IMR-90 (cell line): ENCODE results near the gene LMNB1.

Experiments used
- MXI1 ChIP-seq: IDR thresholded peaks from 2 replicates; pipeline ENCODE4 v1.6.1; 2012; ENCODE audit warnings: low read depth, mild to moderate bottlenecking, low read length, moderate library complexity, borderline replicate concordance
- POLR2A ChIP-seq: IDR thresholded peaks from 2 replicates; pipeline ENCODE4 v1.6.1; 2012; ENCODE audit warnings: mild to moderate bottlenecking, low read depth, low read length

DNA sequence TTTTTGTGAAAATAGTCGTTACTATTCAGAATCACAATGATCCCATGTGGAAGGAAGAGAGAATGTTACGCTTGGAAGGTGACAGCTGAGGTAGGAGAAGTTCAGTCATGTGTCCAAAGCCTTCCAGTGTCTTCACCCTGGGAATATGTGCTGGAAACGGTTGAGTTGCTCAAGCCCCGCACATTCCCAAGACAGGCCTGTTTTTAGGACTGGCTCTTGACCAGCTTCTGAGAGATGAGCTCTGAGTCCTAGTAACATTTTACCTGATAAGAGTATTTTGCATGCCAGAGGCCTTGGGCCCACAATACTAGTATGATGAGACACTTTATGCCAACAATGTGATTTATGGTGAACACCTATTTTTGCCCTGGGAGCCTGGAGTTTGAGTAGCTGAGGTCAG, 101.7 kb downstream of the LMNB1 start:
- no peak for TF ChIP-seq MXI1
- TF ChIP-seq POLR2A: no peak
